H9 (cell line): ENCODE data around the gene MGRN1. TPM values are rescaled to one million over a fixed set of nuclear protein-coding genes. Genes with fewer than 3 reads are reported as not detected.

Source experiments
- DNase-seq: peaks from one replicate; pipeline ENCODE4 v3.0.0-alpha.2; 2017
- H2AFZ ChIP-seq: one replicate; pipeline ENCODE4 v1.6.1; 2013; ENCODE audit warnings: mild to moderate bottlenecking, low read length, control low read depth, moderate library complexity
- H2AK5ac ChIP-seq: 2 replicates; pipeline ENCODE4 v1.6.1; 2013; ENCODE audit warnings: low read length, control low read depth, mixed read lengths; ENCODE audit not compliant: insufficient read length
- H2BK120ac ChIP-seq: one replicate; pipeline ENCODE4 v1.6.1; 2013; ENCODE audit warnings: low read depth, mild to moderate bottlenecking, low read length, control low read depth, inconsistent platforms; ENCODE audit not compliant: poor library complexity, severe bottlenecking
- H2BK12ac ChIP-seq: 2 replicates; pipeline ENCODE4 v1.6.1; 2013; ENCODE audit warnings: low read length, control low read depth, mixed read lengths, low read depth; ENCODE audit not compliant: insufficient read length
- H2BK15ac ChIP-seq: 2 replicates; pipeline ENCODE4 v1.6.1; 2013; ENCODE audit warnings: low read depth, low read length, control low read depth
- H2BK20ac ChIP-seq: one replicate; pipeline ENCODE4 v1.6.1; 2013; ENCODE audit warnings: low read depth, mild to moderate bottlenecking, low read length, control low read depth, inconsistent platforms; ENCODE audit not compliant: poor library complexity, severe bottlenecking
- H2BK5ac ChIP-seq: 2 replicates; pipeline ENCODE4 v1.6.1; 2013; ENCODE audit warnings: low read length, control low read depth, mixed read lengths; ENCODE audit not compliant: insufficient read length
- H3K14ac ChIP-seq: 2 replicates; pipeline ENCODE4 v1.6.1; 2013; ENCODE audit warnings: low read length, control low read depth; ENCODE audit not compliant: insufficient read depth
- H3K18ac ChIP-seq: 2 replicates; pipeline ENCODE4 v1.6.1; 2013; ENCODE audit warnings: low read depth, mild to moderate bottlenecking, mixed read lengths, low read length, control low read depth; ENCODE audit not compliant: insufficient read length
- H3K23ac ChIP-seq: 2 replicates; pipeline ENCODE4 v1.6.1; 2013; ENCODE audit warnings: low read length, control low read depth, mixed read lengths, low read depth; ENCODE audit not compliant: insufficient read length
- H3K23me2 ChIP-seq: 2 replicates; pipeline ENCODE4 v1.6.1; 2013; ENCODE audit warnings: low read depth, mild to moderate bottlenecking, mixed read lengths, low read length, control low read depth; ENCODE audit not compliant: insufficient read length, poor library complexity, severe bottlenecking
- H3K27ac ChIP-seq: 2 replicates; pipeline ENCODE4 v1.5.1; 2013; ENCODE audit warnings: low read length, control low read depth, mixed read lengths, low read depth; ENCODE audit not compliant: insufficient read length
- H3K27me3 ChIP-seq: 2 replicates; pipeline ENCODE4 v1.6.1; 2013; ENCODE audit warnings: low read length, control low read depth, inconsistent platforms; ENCODE audit not compliant: insufficient read depth
- H3K4ac ChIP-seq: 2 replicates; pipeline ENCODE4 v1.6.1; 2013; ENCODE audit warnings: low read depth, mild to moderate bottlenecking, control low read depth, inconsistent platforms, low read length, moderate library complexity
- H3K4me1 ChIP-seq: 2 replicates; pipeline ENCODE4 v1.6.1; 2013; ENCODE audit warnings: low read length, control low read depth, inconsistent platforms; ENCODE audit not compliant: insufficient read depth
- H3K4me2 ChIP-seq: 2 replicates; pipeline ENCODE4 v1.6.1; 2013; ENCODE audit warnings: low read length, control low read depth, mixed read lengths; ENCODE audit not compliant: insufficient read length, insufficient read depth
- H3K56ac ChIP-seq: 2 replicates; pipeline ENCODE4 v1.6.1; 2013; ENCODE audit warnings: low read depth, mild to moderate bottlenecking, mixed read lengths, low read length, control low read depth; ENCODE audit not compliant: insufficient read length
- H3K79me1 ChIP-seq: 2 replicates; pipeline ENCODE4 v1.6.1; 2013; ENCODE audit warnings: low read depth, mild to moderate bottlenecking, moderate library complexity, low read length, control low read depth, inconsistent platforms; ENCODE audit not compliant: insufficient read depth, poor library complexity, severe bottlenecking
- H3K79me2 ChIP-seq: 2 replicates; pipeline ENCODE4 v1.6.1; 2013; ENCODE audit warnings: low read length, control low read depth, inconsistent platforms; ENCODE audit not compliant: insufficient read depth
- H3K9ac ChIP-seq: 2 replicates; pipeline ENCODE4 v1.6.1; 2013; ENCODE audit warnings: low read length, control low read depth, mixed read lengths; ENCODE audit not compliant: insufficient read length; ENCODE audit errors: extremely low read depth
- H3K9me3 ChIP-seq: one replicate; pipeline ENCODE4 v1.6.1; 2013; ENCODE audit warnings: low read depth, low read length, inconsistent platforms; ENCODE audit not compliant: control insufficient read depth
- H3T11ph ChIP-seq: one replicate; pipeline ENCODE4 v1.6.1; 2013; ENCODE audit warnings: mild to moderate bottlenecking, low read length, control low read depth, inconsistent platforms
- H4K20me1 ChIP-seq: one replicate; pipeline ENCODE4 v1.6.1; 2013; ENCODE audit not compliant: control insufficient read depth, insufficient read length, insufficient read depth
- H4K5ac ChIP-seq: 2 replicates; pipeline ENCODE4 v1.6.1; 2013; ENCODE audit warnings: low read depth, mild to moderate bottlenecking, mixed read lengths, low read length, control low read depth; ENCODE audit not compliant: insufficient read length
- H4K8ac ChIP-seq: replicated peaks from 2 replicates; pipeline ENCODE4 v1.6.1; 2013; ENCODE audit warnings: low read length, control low read depth, mixed read lengths, low read depth; ENCODE audit not compliant: insufficient read length
- H4K91ac ChIP-seq: 2 replicates; pipeline ENCODE4 v1.6.1; 2013; ENCODE audit warnings: low read depth, mild to moderate bottlenecking, moderate library complexity, mixed read lengths, low read length, control low read depth; ENCODE audit not compliant: insufficient read length
- H3K27ac Mint-ChIP-seq, 3 experiments: 2 replicates in 2 of 3; 3 replicates in 1 of 3; pipeline ENCODE4 v1.8.0; 2020 to 2021; ENCODE audit warnings: mixed read lengths in 3 of 3, mild to moderate bottlenecking in 1 of 3, moderate library complexity in 1 of 3
- H3K27me3 Mint-ChIP-seq: 2 replicates; pipeline ENCODE4 v1.8.0; 2021; ENCODE audit warnings: low read depth, mild to moderate bottlenecking, moderate library complexity, mixed read lengths
- H3K36me3 Mint-ChIP-seq, 3 experiments: 2 replicates in 2 of 3; 3 replicates in 1 of 3; pipeline ENCODE4 v1.8.0; 2020 to 2021; ENCODE audit warnings: low read depth in 3 of 3, mixed read lengths in 3 of 3; ENCODE audit not compliant: insufficient read depth in 1 of 3
- H3K4me1 Mint-ChIP-seq, 2 experiments: 2 replicates each; pipeline ENCODE4 v1.8.0; 2020; ENCODE audit warnings: mixed read lengths in 2 of 2
- H3K4me3 Mint-ChIP-seq, 2 experiments: 2 replicates in 1 of 2; 3 replicates in 1 of 2; pipeline ENCODE4 v1.8.0; 2020 to 2021; ENCODE audit warnings: mild to moderate bottlenecking in 2 of 2, mixed read lengths in 2 of 2, moderate library complexity in 1 of 2
- H3K9me3 Mint-ChIP-seq, 2 experiments: 2 replicates in 1 of 2; 3 replicates in 1 of 2; pipeline ENCODE4 v1.8.0; 2020; ENCODE audit warnings: mild to moderate bottlenecking in 2 of 2, mixed read lengths in 2 of 2, moderate library complexity in 1 of 2
- CTCF ChIP-seq: fragments of 200-600 bp; sonication (generic); conservative IDR thresholded peaks from 3 replicates; pipeline ENCODE4 v1.8.0; 2021; ENCODE audit warnings: antibody characterized with exemption, mild to moderate bottlenecking
- WGBS: extraction: QIAGEN DNeasy Blood & Tissue Kit; methylation state at CpG from one replicate; pipeline ENCODE4 v1.1.7; 2013; ENCODE audit warnings: missing lambda C conversion rate, low lambda C conversion rate, mixed read lengths; ENCODE audit not compliant: insufficient read length; ENCODE audit errors: extremely low coverage; 5-methylcytosine and 5-hydroxymethylcytosine counted together
- total RNA-seq: library from RNA; stranded (reverse); gene quantifications from 2 replicates; pipeline ENCODE4 v1.2.1, GENCODE V29; 2021

MGRN1 gene
- total RNA-seq, 1 experiment from 2014 or later, result 91.6 TPM

- Histone ChIP-seq H3K56ac (no peak overlapping the region), H3K4me2 (peak overlapping the region; percentile 76), H3K27me3 (no peaks in the 10 kb centered on the region), H2AK5ac (no peak overlapping the region), H4K5ac (no peak overlapping the region), H4K20me1 (no peaks in the 10 kb centered on the region), H3K14ac (no peak overlapping the region), H3K4me1 (no peaks in the 10 kb centered on the region), H3K27ac (no peak overlapping the region), H3K23me2 (peaks cover 9% of the 10 kb centered on the region), H2BK120ac (no peak overlapping the region), H3K9ac (peak overlapping the region; percentile 27), H3K23ac (no peak overlapping the region), H3T11ph (no peak overlapping the region), H2BK5ac (no peak overlapping the region), H2BK15ac (no peak overlapping the region), H2BK12ac (no peak overlapping the region), H3K4ac (no peak overlapping the region), H2BK20ac (no peak overlapping the region), H3K79me2 (peaks cover 4% of the 10 kb centered on the region; the same call in 1 of the 2 replicates), H4K8ac (no peak overlapping the region), H2AFZ (no peak overlapping the region), H3K79me1 (peaks cover 6% of the 10 kb centered on the region), H3K9me3 (no peaks in the 10 kb centered on the region), H3K18ac (no peak overlapping the region), H4K91ac (no peak overlapping the region)
- no peak for DNase-seq
- TF ChIP-seq CTCF, result no peak
- peaks cover 8 to 12% of the 10 kb centered on the region in 2 experiments for H3K4me1 Mint-ChIP-seq
- H3K9me3 Mint-ChIP-seq, result no peaks in the 10 kb centered on the region; a peak in 1 of 5 replicates
- H3K4me3 Mint-ChIP-seq, result peak overlapping the region; percentile 92 to 97
- H3K36me3 Mint-ChIP-seq, result peaks cover 0 to 23% (median 20%) of the 10 kb centered on the region in 3 experiments; a peak in 6 of 7 replicates
- no CpG with 5 or more reads among the region's 17 CpGs for WGBS
- H3K27me3 Mint-ChIP-seq, result peaks cover 4% of the 10 kb centered on the region
- peak overlapping the region; percentile 74 to 94 (median 83); a peak in 4 of 7 replicates for H3K27ac Mint-ChIP-seq
Observed at GRCh38 chr16:4733211-4733742, 108.7 kb downstream of the MGRN1 start.
